Tibial artery (tissue), 4 donors: ENCODE data around the gene FHAD1.

Experiments
- DNase-seq, 2 donors: peaks; one replicate each; pipeline ENCODE4 v3.0.0-alpha.2; 2019
- H3K27ac ChIP-seq, 2 donors: fragments of 200-600 bp; sonication (generic) in 1 of 2; 1 replicate in 1 of 2; 2 replicates in 1 of 2; pipeline ENCODE4 v1.5.1; 2018 to 2019; ENCODE audit warnings: mild to moderate bottlenecking in 1 of 2
- H3K27me3 ChIP-seq, 2 donors: fragments of 200-600 bp; sonication (generic) in 1 of 2; one replicate each; pipeline versions ENCODE4 v1.5.1 to v1.6.0; 2016 to 2019
- H3K36me3 ChIP-seq, 3 donors: fragments of 200-600 bp; sonication (generic) in 2 of 3; one replicate each; pipeline ENCODE4 v1.5.1; 2016 to 2019; ENCODE audit warnings: mild to moderate bottlenecking in 2 of 3
- H3K4me1 ChIP-seq, 4 donors: fragments of 200-600 bp; sonication (generic) in 2 of 4; 1 replicate in 3 of 4; 2 replicates in 1 of 4; pipeline ENCODE4 v1.5.1; 2016 to 2019
- H3K4me3 ChIP-seq, 2 donors: fragments of 200-600 bp; sonication (generic) in 1 of 2; 1 replicate in 1 of 2; 2 replicates in 1 of 2; pipeline ENCODE4 v1.5.1; 2018 to 2019; ENCODE audit warnings: mild to moderate bottlenecking in 2 of 2
- H3K9me3 ChIP-seq, 3 donors: fragments of 200-600 bp; sonication (generic) in 1 of 3; one replicate each; pipeline ENCODE4 v1.5.1; 2016 to 2019
- CTCF ChIP-seq, 2 experiments: fragments of 200-600 bp in 1 of 2; fragments of 450-650 bp in 1 of 2; IDR thresholded peaks; one replicate each; pipeline ENCODE4 v1.5.1; 2017 to 2019; ENCODE audit warnings: antibody characterized with exemption in 2 of 2, mild to moderate bottlenecking in 1 of 2, moderate library complexity in 1 of 2
- intact Hi-C: fragments of 100-400 bp; cut with DNase I; formaldehyde crosslinking; loops from one replicate; pipeline ENCODE4 v1.15.0; 2023; ENCODE audit warnings: low total_unique reads

Gene FHAD1

DNA sequence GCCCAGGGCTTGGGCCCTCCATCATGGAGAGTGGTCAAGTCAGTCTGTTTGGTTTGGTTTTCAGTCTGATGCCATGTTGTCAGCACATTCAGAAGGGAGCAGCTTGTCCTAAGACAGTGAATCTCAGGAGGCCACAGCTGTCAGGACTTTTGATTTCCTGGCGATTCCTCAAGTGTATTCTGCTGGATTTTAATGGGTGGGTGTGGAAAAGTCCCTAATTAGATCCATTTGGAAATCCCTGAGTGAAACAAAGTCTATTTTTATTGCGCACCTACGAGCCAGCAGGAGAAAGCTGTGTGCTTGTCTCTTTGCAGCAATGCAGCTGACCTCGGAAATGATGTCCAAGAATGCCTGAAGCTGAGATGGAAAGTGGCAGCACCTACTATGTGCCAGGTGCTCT is 21.6 kb upstream of the FHAD1 start:
- intact Hi-C loops, result no loop called here
- TF ChIP-seq CTCF (IDR thresholded peaks at IDR 0.05), result no peak
- H3K4me3 ChIP-seq, result no peak overlapping the region
- no peaks in the 10 kb centered on the region for H3K9me3 ChIP-seq
- H3K27me3 ChIP-seq, result no peaks in the 10 kb centered on the region
- no peak overlapping the region for H3K27ac ChIP-seq
- H3K36me3 ChIP-seq, result peaks cover 0 to 6% (median 0%) of the 10 kb centered on the region in 3 donors
- DNase-seq, result no peak
- peaks cover 0 to 8% (median 0%) of the 10 kb centered on the region in 4 donors for H3K4me1 ChIP-seq

- no peaks in the 10 kb centered on the region for H3K27me3 ChIP-seq
- H3K4me1 ChIP-seq, result peaks cover 0 to 8% (median 0%) of the 10 kb centered on the region in 4 donors
- intact Hi-C loops, result no loop called here
- H3K36me3 ChIP-seq, result no peaks in the 10 kb centered on the region
- no peaks in the 10 kb centered on the region for H3K9me3 ChIP-seq
- no peak overlapping the region for H3K27ac ChIP-seq
- DNase-seq, result no peak
- no peak for TF ChIP-seq CTCF (IDR thresholded peaks at IDR 0.05)
- no peak overlapping the region for H3K4me3 ChIP-seq
These were observed 20.4 kb upstream of the FHAD1 start for GRCh38 chr1:15226388-15227255.

DNA sequence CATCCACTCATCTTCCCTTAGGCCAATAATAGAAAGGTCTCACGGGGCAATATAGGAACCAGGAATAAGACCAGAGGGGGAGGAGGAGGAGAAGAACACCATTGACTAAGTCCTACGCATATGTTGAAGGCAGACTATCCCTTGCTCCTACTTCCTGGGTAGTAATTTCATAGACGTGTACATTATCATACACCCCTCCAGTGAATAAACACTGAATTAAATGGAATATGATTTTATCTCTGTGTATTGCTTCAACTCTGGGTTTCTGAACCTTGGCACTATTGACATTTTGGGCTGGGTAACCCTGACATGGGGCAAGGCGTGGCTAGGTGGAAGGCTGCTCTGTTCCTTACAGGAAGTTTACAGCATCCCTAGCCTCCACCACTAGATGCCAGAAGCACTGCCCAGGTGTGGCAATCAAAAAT is 17.3 kb upstream of the FHAD1 start:
- Histone ChIP-seq H3K4me3 (no peak overlapping the region), H3K27me3 (no peaks in the 10 kb centered on the region), H3K9me3 (no peaks in the 10 kb centered on the region), H3K4me1 (peaks cover 0 to 8% (median 0%) of the 10 kb centered on the region in 4 donors), H3K27ac (no peak overlapping the region), H3K36me3 (no peaks in the 10 kb centered on the region)
- TF ChIP-seq CTCF (IDR thresholded peaks at IDR 0.05), result no peak
- intact Hi-C loops, result no loop called here
- no peak for DNase-seq

DNA sequence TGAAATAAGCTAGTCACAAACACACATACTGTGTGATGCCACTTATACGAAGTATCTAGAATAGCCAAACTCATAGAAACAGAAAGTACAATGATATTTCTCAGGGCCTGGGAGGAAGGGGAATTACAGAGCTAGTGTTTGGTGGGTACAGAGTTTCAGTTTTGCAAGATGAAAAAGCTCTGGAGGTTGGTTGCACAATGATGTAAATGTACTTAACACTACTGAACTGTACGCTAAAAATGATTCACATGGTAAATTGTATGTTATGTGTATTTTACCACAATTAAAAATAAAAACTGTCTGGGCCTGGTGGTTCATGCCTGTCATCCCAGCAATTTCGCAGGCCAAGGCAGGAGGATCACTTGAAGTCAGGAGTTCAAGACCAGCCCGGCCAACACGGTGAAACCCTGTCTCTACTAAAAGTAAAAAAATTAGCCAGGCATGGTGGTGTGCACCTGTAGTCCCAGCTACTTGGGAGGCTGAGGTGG is 15.3 kb upstream of the FHAD1 start:
- Histone ChIP-seq H3K36me3 (no peaks in the 10 kb centered on the region), H3K4me1 (peaks cover 0 to 8% (median 0%) of the 10 kb centered on the region in 4 donors), H3K27me3 (peaks cover 0 to 4% of the 10 kb centered on the region in 2 donors), H3K9me3 (no peaks in the 10 kb centered on the region), H3K27ac (no peak overlapping the region), H3K4me3 (no peak overlapping the region)
- no peak for DNase-seq
- TF ChIP-seq CTCF (IDR thresholded peaks at IDR 0.05), result no peak
- intact Hi-C loops, result no loop called here

- Histone ChIP-seq H3K4me3 (no peak overlapping the region), H3K36me3 (no peaks in the 10 kb centered on the region), H3K27me3 (peaks cover 0 to 4% of the 10 kb centered on the region in 2 donors), H3K9me3 (no peaks in the 10 kb centered on the region), H3K27ac (no peak overlapping the region), H3K4me1 (peaks cover 0 to 8% (median 0%) of the 10 kb centered on the region in 4 donors)
- no peak for DNase-seq
- intact Hi-C loops, result no loop called here
- TF ChIP-seq CTCF (IDR thresholded peaks at IDR 0.05), result no peak
These were observed 13.3 kb upstream of the FHAD1 start for GRCh38 chr1:15233689-15234088.
